Panc1 (cell line): ENCODE measurements around the gene IRGC.

Source experiments
- POLR2AphosphoS5 ChIP-seq: IDR thresholded peaks from 2 replicates; pipeline ENCODE4 v1.6.1; 2012; ENCODE audit warnings: mild to moderate bottlenecking, low read depth, low read length, moderate library complexity
- TCF7L2 ChIP-seq: IDR thresholded peaks from 2 replicates; pipeline ENCODE4 v1.6.1; 2011; ENCODE audit warnings: mild to moderate bottlenecking, low read depth, low read length, inconsistent platforms
- TF ChIP-seq, protein P1 (sequence below): fragments of 450-650 bp; IDR thresholded peaks from 2 replicates; pipeline ENCODE4 v1.5.1; 2017; ENCODE audit warnings: mild to moderate bottlenecking

DNA sequence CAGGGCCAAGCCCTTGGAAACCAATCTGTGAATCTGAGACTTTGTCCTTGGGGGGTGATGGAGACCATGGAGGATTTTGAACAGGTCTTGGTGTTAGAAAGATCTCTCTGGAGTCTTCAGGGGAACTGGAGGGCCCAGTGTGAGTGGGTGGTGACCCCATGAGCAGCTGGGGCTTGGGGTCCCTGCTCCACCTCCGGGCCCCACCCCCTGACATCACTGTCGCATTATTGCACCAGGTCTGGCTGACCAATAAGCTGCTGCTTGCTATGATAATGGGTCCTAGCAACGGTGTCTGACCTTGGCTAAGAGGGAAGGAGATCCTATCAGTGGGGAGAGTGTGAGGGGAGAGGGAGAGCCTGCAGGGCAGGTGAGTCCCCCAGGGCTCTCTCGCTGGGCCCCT lies at the start of gene IRGC:
- TF ChIP-seq, protein P1, sequence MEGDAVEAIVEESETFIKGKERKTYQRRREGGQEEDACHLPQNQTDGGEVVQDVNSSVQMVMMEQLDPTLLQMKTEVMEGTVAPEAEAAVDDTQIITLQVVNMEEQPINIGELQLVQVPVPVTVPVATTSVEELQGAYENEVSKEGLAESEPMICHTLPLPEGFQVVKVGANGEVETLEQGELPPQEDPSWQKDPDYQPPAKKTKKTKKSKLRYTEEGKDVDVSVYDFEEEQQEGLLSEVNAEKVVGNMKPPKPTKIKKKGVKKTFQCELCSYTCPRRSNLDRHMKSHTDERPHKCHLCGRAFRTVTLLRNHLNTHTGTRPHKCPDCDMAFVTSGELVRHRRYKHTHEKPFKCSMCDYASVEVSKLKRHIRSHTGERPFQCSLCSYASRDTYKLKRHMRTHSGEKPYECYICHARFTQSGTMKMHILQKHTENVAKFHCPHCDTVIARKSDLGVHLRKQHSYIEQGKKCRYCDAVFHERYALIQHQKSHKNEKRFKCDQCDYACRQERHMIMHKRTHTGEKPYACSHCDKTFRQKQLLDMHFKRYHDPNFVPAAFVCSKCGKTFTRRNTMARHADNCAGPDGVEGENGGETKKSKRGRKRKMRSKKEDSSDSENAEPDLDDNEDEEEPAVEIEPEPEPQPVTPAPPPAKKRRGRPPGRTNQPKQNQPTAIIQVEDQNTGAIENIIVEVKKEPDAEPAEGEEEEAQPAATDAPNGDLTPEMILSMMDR: no peak
- TF ChIP-seq TCF7L2: no peak
- no peak for TF ChIP-seq POLR2AphosphoS5
